Cardiac muscle cell (in vitro differentiated cells and primary cell): ENCODE data around the gene SYCP2. TPM values are rescaled to one million over a fixed set of nuclear protein-coding genes. Genes with fewer than 3 reads are reported as not detected.

ENCODE experiments used
- DNase-seq, 2 donors: peaks; one replicate each; pipeline versions ENCODE4 v3.0.0 to v3.0.0-alpha.2; 2010 to 2017; ENCODE audit warnings: low read depth in 1 of 2, low spot score in 1 of 2
- H3K27ac ChIP-seq: fragments of 200-600 bp; sonication (generic); 2 replicates; pipeline ENCODE4 v1.5.1; 2016
- H3K27me3 ChIP-seq: fragments of 200-600 bp; sonication (generic); 2 replicates; pipeline ENCODE4 v1.6.0; 2016; ENCODE audit warnings: control low read depth
- H3K36me3 ChIP-seq: fragments of 200-600 bp; sonication (generic); 2 replicates; pipeline ENCODE4 v1.5.1; 2016; ENCODE audit warnings: control low read depth
- H3K4me1 ChIP-seq: fragments of 200-600 bp; sonication (generic); 2 replicates; pipeline ENCODE4 v1.8.1; 2017; ENCODE audit warnings: low read depth, mild to moderate bottlenecking, mixed run types
- H3K4me3 ChIP-seq: fragments of 200-600 bp; sonication (generic); 2 replicates; pipeline ENCODE4 v1.5.1; 2016; ENCODE audit warnings: mild to moderate bottlenecking
- H3K9me3 ChIP-seq: fragments of 200-600 bp; sonication (generic); 2 replicates; pipeline ENCODE4 v1.5.1; 2017; ENCODE audit warnings: low read depth, mild to moderate bottlenecking, control low read depth
- polyA plus RNA-seq: library from polyadenylated mRNA; unstranded; fragments of >200 nt; fragmentation: Nextera tagmentation; extraction: Ambion mirVana; gene quantifications from 2 replicates; pipeline ENCODE4 v1.2.1, GENCODE V29; 2016
- total RNA-seq: library from RNA; depleted of rRNA; stranded (reverse); fragments of >200 nt; gene quantifications from 2 replicates; pipeline ENCODE4 v1.2.3, GENCODE V29; 2016
- TF ChIP-seq, protein P1 (sequence below): IDR thresholded peaks from 2 replicates; pipeline ENCODE4 v1.5.1; 2012; ENCODE audit warnings: low read depth, mild to moderate bottlenecking, low read length

Gene SYCP2
- total and polyA plus RNA-seq, 2 experiments from 2014 or later, result 0.60 TPM; not detected in 1

DNA sequence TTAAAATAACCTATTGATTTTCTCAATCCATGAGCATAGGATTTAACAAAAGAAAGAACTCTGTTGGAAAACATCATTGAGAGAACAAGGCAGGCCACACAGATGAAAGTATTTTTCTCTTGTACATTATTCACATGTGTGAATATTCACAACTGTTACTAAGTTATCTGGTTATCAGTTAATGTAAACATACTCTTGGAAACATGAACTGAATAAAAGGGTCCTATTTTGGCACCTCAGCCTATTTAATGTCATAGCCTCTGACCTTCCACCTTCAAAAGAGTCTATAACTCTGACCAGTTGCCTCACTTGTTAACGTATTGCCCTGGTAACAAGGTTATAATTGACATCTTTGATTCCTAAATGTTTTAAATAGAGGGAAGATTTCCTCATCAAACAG is 8.1 kb downstream of the SYCP2 start:
- Histone ChIP-seq H3K27ac (no peak overlapping the region), H3K27me3 (peaks cover 6% of the 10 kb centered on the region), H3K36me3 (no peaks in the 10 kb centered on the region), H3K9me3 (no peaks in the 10 kb centered on the region), H3K4me1 (no peaks in the 10 kb centered on the region), H3K4me3 (no peak overlapping the region)
- no peak for DNase-seq
- TF ChIP-seq, protein P1, sequence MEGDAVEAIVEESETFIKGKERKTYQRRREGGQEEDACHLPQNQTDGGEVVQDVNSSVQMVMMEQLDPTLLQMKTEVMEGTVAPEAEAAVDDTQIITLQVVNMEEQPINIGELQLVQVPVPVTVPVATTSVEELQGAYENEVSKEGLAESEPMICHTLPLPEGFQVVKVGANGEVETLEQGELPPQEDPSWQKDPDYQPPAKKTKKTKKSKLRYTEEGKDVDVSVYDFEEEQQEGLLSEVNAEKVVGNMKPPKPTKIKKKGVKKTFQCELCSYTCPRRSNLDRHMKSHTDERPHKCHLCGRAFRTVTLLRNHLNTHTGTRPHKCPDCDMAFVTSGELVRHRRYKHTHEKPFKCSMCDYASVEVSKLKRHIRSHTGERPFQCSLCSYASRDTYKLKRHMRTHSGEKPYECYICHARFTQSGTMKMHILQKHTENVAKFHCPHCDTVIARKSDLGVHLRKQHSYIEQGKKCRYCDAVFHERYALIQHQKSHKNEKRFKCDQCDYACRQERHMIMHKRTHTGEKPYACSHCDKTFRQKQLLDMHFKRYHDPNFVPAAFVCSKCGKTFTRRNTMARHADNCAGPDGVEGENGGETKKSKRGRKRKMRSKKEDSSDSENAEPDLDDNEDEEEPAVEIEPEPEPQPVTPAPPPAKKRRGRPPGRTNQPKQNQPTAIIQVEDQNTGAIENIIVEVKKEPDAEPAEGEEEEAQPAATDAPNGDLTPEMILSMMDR, result no peak

DNA sequence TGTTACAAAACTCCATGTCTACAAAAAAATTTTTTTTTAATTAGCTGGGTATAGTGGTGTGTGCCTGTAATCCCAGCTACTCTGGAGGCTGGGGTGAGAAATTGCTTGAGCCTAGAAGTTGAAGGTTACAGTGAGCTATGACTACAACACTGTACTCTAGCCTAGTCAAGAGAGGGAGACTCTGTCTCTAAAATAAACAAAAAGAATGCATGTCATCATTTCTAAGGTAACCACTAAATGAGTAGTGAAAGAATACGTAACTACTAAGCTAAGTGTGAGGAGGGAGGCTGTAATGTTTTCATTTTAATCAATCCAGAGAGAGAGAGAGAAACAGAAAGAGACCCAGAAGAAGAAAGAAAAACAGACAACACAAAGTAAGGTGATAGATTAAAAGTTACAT is 9.9 kb downstream of the SYCP2 start:
- DNase-seq, result no peak
- H3K4me1 ChIP-seq, result no peaks in the 10 kb centered on the region
- H3K9me3 ChIP-seq, result no peaks in the 10 kb centered on the region
- no peaks in the 10 kb centered on the region for H3K36me3 ChIP-seq
- no peak overlapping the region for H3K4me3 ChIP-seq
- peaks cover 6% of the 10 kb centered on the region for H3K27me3 ChIP-seq
- H3K27ac ChIP-seq, result no peak overlapping the region
- TF ChIP-seq, protein P1, result no peak

DNA sequence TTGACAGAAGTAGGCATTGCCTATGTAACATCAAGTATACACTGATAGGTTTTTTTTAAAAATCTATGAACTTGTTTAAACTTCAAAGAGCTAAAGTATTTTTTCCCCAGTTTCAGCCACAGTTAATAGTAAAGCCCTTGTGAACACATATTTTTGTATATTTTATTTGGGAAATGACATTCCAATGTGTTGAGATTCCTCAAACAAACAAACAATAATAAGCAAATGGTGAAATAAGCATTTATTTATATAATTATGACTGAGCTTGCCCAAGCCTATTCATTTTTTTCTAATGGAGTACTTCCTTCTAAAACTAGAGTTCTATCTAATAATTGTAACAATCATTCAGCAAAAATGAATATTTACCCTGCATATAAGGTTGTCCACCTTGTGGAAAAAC is 12.5 kb downstream of the SYCP2 start:
- H3K4me1 ChIP-seq, result no peaks in the 10 kb centered on the region
- H3K36me3 ChIP-seq, result no peaks in the 10 kb centered on the region
- DNase-seq, result no peak
- H3K27ac ChIP-seq, result no peak overlapping the region
- H3K9me3 ChIP-seq, result no peaks in the 10 kb centered on the region
- no peak overlapping the region for H3K4me3 ChIP-seq
- TF ChIP-seq, protein P1, result no peak
- H3K27me3 ChIP-seq, result no peaks in the 10 kb centered on the region

DNA sequence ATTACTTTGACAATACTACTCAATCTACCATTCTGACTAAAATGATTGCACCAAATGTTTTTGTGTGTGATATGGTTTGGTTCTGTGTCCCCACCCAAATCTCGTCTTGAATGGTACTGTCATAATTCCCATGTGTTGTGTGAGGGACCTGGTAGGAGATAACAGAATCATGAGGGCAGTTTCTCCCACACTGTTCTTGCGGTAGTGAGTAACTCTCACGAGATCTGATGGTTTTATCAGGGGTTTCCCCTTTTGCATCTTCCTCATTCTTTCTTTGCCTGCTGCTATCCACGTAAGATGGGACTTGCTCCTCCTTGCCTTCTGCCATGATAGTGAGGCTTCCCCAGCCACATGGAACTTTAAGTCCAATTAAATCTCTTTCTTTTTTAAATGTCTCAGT is 20.8 kb downstream of the SYCP2 start:
- DNase-seq, result no peak
- no peaks in the 10 kb centered on the region for H3K4me1 ChIP-seq
- no peaks in the 10 kb centered on the region for H3K36me3 ChIP-seq
- no peaks in the 10 kb centered on the region for H3K9me3 ChIP-seq
- TF ChIP-seq, protein P1, result no peak
- H3K27ac ChIP-seq, result no peak overlapping the region
- H3K4me3 ChIP-seq, result no peak overlapping the region
- no peaks in the 10 kb centered on the region for H3K27me3 ChIP-seq

DNA sequence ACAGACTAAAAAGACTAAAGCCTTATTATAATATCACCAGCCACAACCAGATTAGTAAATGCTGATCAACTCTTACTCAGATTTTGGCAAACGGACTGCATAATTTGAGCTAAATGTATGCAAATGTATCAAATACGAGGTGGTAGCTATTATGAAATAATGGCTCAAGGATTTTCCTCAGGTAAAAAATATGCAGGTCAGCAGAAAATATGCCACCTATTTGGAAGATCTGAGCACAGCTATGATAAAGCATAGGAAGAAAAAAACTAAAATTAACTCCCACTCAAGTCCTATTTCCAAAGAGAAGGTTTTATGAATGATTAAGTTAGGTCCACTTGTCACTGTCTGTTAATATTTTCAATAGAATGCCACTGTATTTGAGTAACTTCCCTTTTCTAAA is 22.4 kb downstream of the SYCP2 start:
- Histone ChIP-seq H3K27ac (no peak overlapping the region), H3K4me1 (no peaks in the 10 kb centered on the region), H3K36me3 (no peaks in the 10 kb centered on the region), H3K27me3 (no peaks in the 10 kb centered on the region), H3K9me3 (no peaks in the 10 kb centered on the region), H3K4me3 (no peak overlapping the region)
- TF ChIP-seq, protein P1, result no peak
- DNase-seq, result no peak

DNA sequence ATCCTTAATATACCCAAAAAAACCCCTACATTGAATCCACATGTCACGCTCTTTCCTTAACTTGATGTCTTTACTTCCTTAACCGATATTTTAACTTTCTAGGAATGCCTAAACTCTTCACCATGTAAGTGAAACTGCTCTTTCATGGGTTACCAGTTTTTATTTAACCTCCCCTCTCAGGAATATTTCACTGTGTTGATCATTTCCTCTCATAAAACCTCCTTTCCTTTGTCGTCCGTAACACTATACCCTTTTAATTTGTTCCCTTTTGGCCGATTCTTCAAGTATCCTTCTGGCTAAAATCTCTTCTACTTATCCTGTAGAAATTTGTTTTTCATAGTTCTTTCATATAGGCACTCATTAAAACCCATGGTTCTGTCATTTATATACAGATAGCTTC is 24.6 kb downstream of the SYCP2 start:
- Histone ChIP-seq H3K4me1 (no peaks in the 10 kb centered on the region), H3K27me3 (no peaks in the 10 kb centered on the region), H3K4me3 (no peak overlapping the region), H3K27ac (no peak overlapping the region), H3K36me3 (no peaks in the 10 kb centered on the region), H3K9me3 (no peaks in the 10 kb centered on the region)
- TF ChIP-seq, protein P1, result no peak
- no peak for DNase-seq
